Ascending aorta (tissue), 2 donors: ENCODE measurements around the gene ASRGL1. TPM values are rescaled to one million over a fixed set of nuclear protein-coding genes. Genes with fewer than 3 reads are reported as not detected.

Experiments
- DNase-seq, 2 donors: peaks; one replicate each; pipeline ENCODE4 v3.0.0-alpha.2; 2019; ENCODE audit warnings: low spot score in 2 of 2
- H3K27ac ChIP-seq, 2 donors: fragments of 200-600 bp; sonication (generic); one replicate each; pipeline ENCODE4 v1.5.1; 2016 to 2017; ENCODE audit warnings: mild to moderate bottlenecking in 1 of 2
- H3K27me3 ChIP-seq: fragments of 200-600 bp; sonication (generic); one replicate; pipeline ENCODE4 v1.5.1; 2017
- H3K36me3 ChIP-seq, 2 donors: fragments of 200-600 bp; sonication (generic); one replicate each; pipeline ENCODE4 v1.5.1; 2016
- H3K4me1 ChIP-seq, 2 donors: fragments of 200-600 bp; sonication (generic); one replicate each; pipeline ENCODE4 v1.5.1; 2016 to 2017; ENCODE audit warnings: mild to moderate bottlenecking in 1 of 2
- H3K4me3 ChIP-seq, 2 donors: fragments of 200-600 bp; sonication (generic); one replicate each; pipeline ENCODE4 v1.5.1; 2016 to 2017; ENCODE audit warnings: mild to moderate bottlenecking in 1 of 2
- H3K9me3 ChIP-seq, 2 donors: fragments of 200-600 bp; sonication (generic); one replicate each; pipeline ENCODE4 v1.5.1; 2016
- CTCF ChIP-seq, 3 experiments: fragments of 200-600 bp in 2 of 3; fragments of 450-650 bp in 1 of 3; sonication (generic) in 2 of 3; IDR thresholded peaks; one replicate each; pipeline ENCODE4 v1.5.1; 2016 to 2019; ENCODE audit warnings: antibody characterized with exemption in 3 of 3, mild to moderate bottlenecking in 1 of 3, moderate library complexity in 1 of 3
- intact Hi-C: fragments of 100-400 bp; cut with DNase I; formaldehyde crosslinking; loops from one replicate; pipeline ENCODE4 v1.15.1; 2023
- total RNA-seq: library from RNA; depleted of rRNA; stranded (reverse); fragments of >200 nt; gene quantifications from one replicate; pipeline ENCODE4 v1.1.0, GENCODE V29; 2016

ASRGL1 gene
- total RNA-seq, 1 donor from 2014 or later: 69.8 TPM

DNA sequence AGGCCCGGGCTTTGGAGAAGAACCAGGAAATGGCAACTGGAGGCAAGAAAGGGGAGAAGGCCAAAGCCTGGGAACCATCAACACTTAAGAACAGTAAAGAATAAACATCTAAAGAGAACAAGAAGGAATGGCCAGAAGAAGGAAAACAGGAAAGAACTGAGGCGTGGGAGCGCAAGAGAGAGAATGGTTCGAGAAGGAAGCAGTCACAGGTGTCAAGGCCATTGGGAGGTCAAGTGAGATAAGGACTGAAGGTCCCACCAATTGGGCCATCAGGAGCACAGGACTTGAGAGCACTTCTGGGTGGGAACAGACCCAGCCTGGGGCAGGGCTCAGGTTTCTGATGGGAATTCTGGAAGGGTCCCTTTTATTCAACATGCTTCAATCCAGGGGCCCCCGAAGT is 80.9 kb downstream of the ASRGL1 start:
- Histone ChIP-seq H3K27me3 (no peaks in the 10 kb centered on the region), H3K27ac (no peak overlapping the region), H3K9me3 (no peaks in the 10 kb centered on the region), H3K4me1 (peaks cover 0 to 2% of the 10 kb centered on the region in 2 donors), H3K36me3 (no peaks in the 10 kb centered on the region), H3K4me3 (no peak overlapping the region)
- no peak for TF ChIP-seq CTCF (IDR thresholded peaks at IDR 0.05)
- intact Hi-C loops: no loop called here
- DNase-seq: no peak

- peak within 1 kb of the TSS in 1 of 2 donors; percentile 2 for H3K27ac ChIP-seq
- intact Hi-C loops: no loop called here
- H3K9me3 ChIP-seq: no peaks in the 10 kb centered on the region
- no peaks in the 10 kb centered on the region for H3K27me3 ChIP-seq
- TF ChIP-seq CTCF (IDR thresholded peaks at IDR 0.05): no peak
- H3K4me1 ChIP-seq: peaks cover 0 to 2% of the 10 kb centered on the region in 2 donors
- H3K36me3 ChIP-seq: no peaks in the 10 kb centered on the region
- H3K4me3 ChIP-seq: no peak within 1 kb of the TSS
- no peak for DNase-seq
These were observed 81.5 kb downstream of the ASRGL1 start, which contains the start of gene SCGB1A1 for GRCh38 chr11:62418733-62419132. TSS of gene SCGB1A1 (plus strand) at chr11:62419033. CDS start at chr11:62419096, 63 bp downstream.

DNA sequence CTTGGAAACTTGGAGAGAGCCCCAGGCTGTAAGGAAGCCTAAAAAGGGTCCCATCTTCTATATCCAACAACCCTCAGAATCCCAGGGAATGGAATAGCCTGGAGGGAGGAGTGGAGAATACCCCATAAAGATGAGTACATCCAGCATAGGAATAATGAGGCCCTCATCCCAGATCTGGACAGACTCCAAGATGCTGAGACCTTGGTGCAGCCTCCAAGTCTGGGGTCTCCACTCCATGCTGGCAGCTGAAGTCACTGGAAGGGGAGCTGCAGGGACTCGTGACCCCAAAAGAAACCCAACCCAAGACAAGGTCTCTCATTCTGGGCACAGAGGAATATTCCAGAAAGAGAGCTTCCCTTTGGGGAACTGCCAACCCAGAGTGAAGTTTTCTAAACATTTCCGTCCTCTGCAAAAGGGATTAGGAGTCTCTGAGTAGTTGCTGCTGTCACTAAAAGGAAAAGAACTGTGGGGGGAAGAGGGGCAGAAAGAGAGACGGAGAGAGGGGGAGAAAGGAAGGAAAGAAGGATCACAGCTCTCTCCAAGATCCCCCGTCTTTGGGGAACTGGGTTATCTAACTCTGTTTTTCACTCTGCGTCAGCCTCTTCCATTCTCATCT is 82.2 kb downstream of the ASRGL1 start:
- Histone ChIP-seq H3K36me3 (no peaks in the 10 kb centered on the region), H3K4me1 (peaks cover 0 to 2% of the 10 kb centered on the region in 2 donors), H3K27ac (peak overlapping the region in 1 of 2 donors; percentile 2), H3K9me3 (no peaks in the 10 kb centered on the region), H3K27me3 (no peaks in the 10 kb centered on the region), H3K4me3 (no peak overlapping the region)
- no peak for DNase-seq
- no peak for TF ChIP-seq CTCF (IDR thresholded peaks at IDR 0.05)
- intact Hi-C loops: no loop called here

DNA sequence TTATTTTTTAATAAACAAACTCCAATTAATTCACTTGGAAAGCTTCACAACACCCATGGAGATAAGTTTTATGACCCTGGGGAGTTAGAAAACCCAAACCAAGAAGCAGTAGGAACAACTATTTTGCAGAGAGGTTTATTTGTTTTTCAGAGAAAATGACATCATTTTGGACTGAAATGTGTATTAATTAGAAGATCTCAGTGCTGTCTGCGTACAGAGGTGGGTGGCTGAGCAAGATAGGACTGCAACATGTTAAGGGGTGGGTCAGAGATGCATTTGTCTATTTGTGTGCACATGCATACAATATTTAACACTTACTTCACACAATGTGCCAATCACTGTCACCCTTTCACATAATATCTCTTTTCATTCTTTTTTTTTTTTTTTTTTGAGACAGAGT is 82.7 kb downstream of the ASRGL1 start:
- no peaks in the 10 kb centered on the region for H3K9me3 ChIP-seq
- H3K4me3 ChIP-seq: no peak overlapping the region
- peaks cover 0 to 2% of the 10 kb centered on the region in 2 donors for H3K4me1 ChIP-seq
- DNase-seq: no peak
- intact Hi-C loops: no loop called here
- H3K27ac ChIP-seq: no peak overlapping the region
- H3K27me3 ChIP-seq: no peaks in the 10 kb centered on the region
- no peaks in the 10 kb centered on the region for H3K36me3 ChIP-seq
- no peak for TF ChIP-seq CTCF (IDR thresholded peaks at IDR 0.05)

DNA sequence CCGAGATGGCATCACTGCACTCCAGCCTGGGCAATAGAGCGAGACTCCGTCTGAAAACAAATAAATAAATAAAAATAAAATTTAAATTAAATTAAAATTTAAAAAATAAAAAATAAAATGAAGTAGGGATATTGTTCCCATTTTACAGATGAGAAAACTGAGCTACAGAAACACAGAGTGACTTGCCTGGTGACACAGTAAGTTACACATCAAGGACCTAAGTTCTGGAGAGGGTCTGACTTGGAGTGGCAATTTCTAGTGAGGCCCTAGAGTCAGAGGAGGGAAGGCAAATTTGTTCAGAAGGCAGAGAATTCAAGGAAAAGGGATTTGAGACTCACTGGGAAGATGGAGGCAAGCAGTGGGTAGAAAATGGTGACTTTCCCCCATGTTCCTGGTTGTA is 83.6 kb downstream of the ASRGL1 start:
- H3K4me1 ChIP-seq: peaks cover 0 to 2% of the 10 kb centered on the region in 2 donors
- TF ChIP-seq CTCF (IDR thresholded peaks at IDR 0.05): no peak
- H3K4me3 ChIP-seq: no peak overlapping the region
- DNase-seq: no peak
- no peaks in the 10 kb centered on the region for H3K9me3 ChIP-seq
- H3K27me3 ChIP-seq: no peaks in the 10 kb centered on the region
- intact Hi-C loops: no loop called here
- no peak overlapping the region for H3K27ac ChIP-seq
- H3K36me3 ChIP-seq: no peaks in the 10 kb centered on the region

DNA sequence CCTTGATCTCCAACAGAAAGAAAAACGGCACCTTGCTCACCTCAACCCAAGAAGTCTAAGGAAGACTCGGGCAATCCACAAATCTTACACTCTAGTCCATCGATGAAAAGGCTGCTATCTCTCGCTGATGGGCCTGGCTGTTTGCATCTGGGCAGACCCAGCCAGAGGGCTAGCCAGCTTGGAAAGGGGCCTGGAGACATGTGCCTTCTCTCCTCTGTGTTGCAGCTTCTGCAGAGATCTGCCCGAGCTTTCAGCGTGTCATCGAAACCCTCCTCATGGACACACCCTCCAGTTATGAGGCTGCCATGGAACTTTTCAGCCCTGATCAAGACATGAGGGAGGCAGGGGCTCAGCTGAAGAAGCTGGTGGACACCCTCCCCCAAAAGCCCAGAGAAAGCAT is 84.7 kb downstream of the ASRGL1 start:
- no peak for TF ChIP-seq CTCF (IDR thresholded peaks at IDR 0.05)
- no peak overlapping the region for H3K4me3 ChIP-seq
- H3K4me1 ChIP-seq: peaks cover 0 to 2% of the 10 kb centered on the region in 2 donors
- H3K27ac ChIP-seq: no peak overlapping the region
- intact Hi-C loops: no loop called here
- DNase-seq: no peak
- no peaks in the 10 kb centered on the region for H3K36me3 ChIP-seq
- no peaks in the 10 kb centered on the region for H3K9me3 ChIP-seq
- no peaks in the 10 kb centered on the region for H3K27me3 ChIP-seq
